Small intestine (tissue), 7 donors: Measurements from ENCODE around the gene ZNF740. TPM values are rescaled to one million over a fixed set of nuclear protein-coding genes. Genes with fewer than 3 reads are reported as not detected.
"Not testable (repeated sequence)": the region's sequence is repeated elsewhere in the genome, so short reads cannot be mapped to it uniquely, and the experiment has no call there.

Experiments used
- DNase-seq, 2 donors: peaks; one replicate each; pipeline versions ENCODE4 v3.0.0 to v3.0.0-alpha.2; 2013
- FAIRE-seq: peaks from 2 replicates; lab custom pipeline; 2012; peaks lifted over from hg19 to GRCh38; lab: Jason Lieb, UNC
- H3K27ac ChIP-seq, 3 donors: one replicate each; pipeline ENCODE4 v1.5.1; 2013; ENCODE audit warnings: low read length in 2 of 3, mild to moderate bottlenecking in 2 of 3, control low read depth in 1 of 3, inconsistent platforms in 1 of 3, low read depth in 1 of 3, moderate library complexity in 1 of 3
- H3K27me3 ChIP-seq, 3 donors: one replicate each; pipeline ENCODE4 v1.6.1; 2013; ENCODE audit warnings: low read length in 3 of 3, inconsistent platforms in 1 of 3; ENCODE audit not compliant: control insufficient read depth in 3 of 3, insufficient read depth in 3 of 3
- H3K36me3 ChIP-seq, 3 donors: one replicate each; pipeline ENCODE4 v1.6.1; 2013; ENCODE audit warnings: low read length in 3 of 3, inconsistent platforms in 1 of 3, low read depth in 1 of 3, mild to moderate bottlenecking in 1 of 3, moderate library complexity in 1 of 3; ENCODE audit not compliant: control insufficient read depth in 3 of 3, insufficient read depth in 2 of 3
- H3K4me1 ChIP-seq, 3 donors: one replicate each; pipeline ENCODE4 v1.6.1; 2013; ENCODE audit warnings: low read length in 2 of 3, inconsistent platforms in 1 of 3, low read depth in 1 of 3, mild to moderate bottlenecking in 1 of 3, moderate library complexity in 1 of 3; ENCODE audit not compliant: control insufficient read depth in 3 of 3, insufficient read depth in 2 of 3
- H3K4me3 ChIP-seq, 3 donors: one replicate each; pipeline ENCODE4 v1.5.1; 2013; ENCODE audit warnings: low read length in 3 of 3, control low read depth in 1 of 3, inconsistent platforms in 1 of 3, low read depth in 1 of 3, mild to moderate bottlenecking in 1 of 3, moderate library complexity in 1 of 3
- H3K9me3 ChIP-seq, 2 donors: one replicate each; pipeline ENCODE4 v1.6.1; 2013; ENCODE audit warnings: low read depth in 1 of 2, low read length in 1 of 2; ENCODE audit not compliant: control insufficient read depth in 2 of 2, insufficient read depth in 1 of 2
- WGBS, 3 donors: extraction: QIAGEN DNeasy Blood & Tissue Kit; methylation state at CpG; one replicate each; pipeline ENCODE4 v1.1.7; 2013; 5-methylcytosine and 5-hydroxymethylcytosine counted together
- polyA plus RNA-seq, 4 donors: library from polyadenylated mRNA; stranded (reverse) in 3 of 4; unstranded in 1 of 4; fragments of 200-250 nt in 3 of 4; fragments of 120-200 nt in 1 of 4; gene quantifications; one replicate each; pipeline versions ENCODE4 v1.2.1 to v1.2.3, GENCODE V29; 2013
- donor health status: healthy with polysubstance abuse.
- donor health status: control.
- donor health status: control.
- donor health status: Bipolar disorder and iron deficiency.
- donor health status: healthy.

ZNF740 gene
- polyA plus RNA-seq, 4 donors, result 2.9 to 23.4 (median 7.1) TPM

- H3K27me3 ChIP-seq, result no peaks in the 10 kb centered on the region
- FAIRE-seq (no peak), DNase-seq (no peak)
- no peaks in the 10 kb centered on the region for H3K9me3 ChIP-seq
- no peak overlapping the region for H3K4me3 ChIP-seq
- H3K27ac ChIP-seq, result no peak overlapping the region
- H3K4me1 ChIP-seq, result no peaks in the 10 kb centered on the region
- H3K36me3 ChIP-seq, result no peaks in the 10 kb centered on the region
- WGBS, 3 donors, result 89 to 91% (median 90%) methylated on average over 6 of the region's 6 CpGs
These were observed 29.5 kb upstream of the ZNF740 start for GRCh38 chr12:53151039-53151438.

GRCh38 chr12:53152390-53152789 is 28.1 kb upstream of the ZNF740 start:
- Histone ChIP-seq H3K4me3 (no peak overlapping the region), H3K4me1 (no peaks in the 10 kb centered on the region), H3K9me3 (no peaks in the 10 kb centered on the region), H3K27ac (no peak overlapping the region), H3K36me3 (peaks cover 0 to 4% (median 0%) of the 10 kb centered on the region in 3 donors), H3K27me3 (no peaks in the 10 kb centered on the region)
- DNase-seq, result no peak
- FAIRE-seq, result no peak

- H3K27me3 ChIP-seq, result no peaks in the 10 kb centered on the region
- WGBS, 3 donors, result 8 to 17% (median 15%) methylated on average over 13 to 14 of the region's 14 CpGs
- no peak overlapping the region for H3K27ac ChIP-seq
- FAIRE-seq (no peak), DNase-seq (peak; percentile 80 to 83)
- H3K9me3 ChIP-seq, result no peaks in the 10 kb centered on the region
- H3K36me3 ChIP-seq, result peaks cover 0 to 27% (median 0%) of the 10 kb centered on the region in 3 donors
- no peak overlapping the region for H3K4me3 ChIP-seq
- H3K4me1 ChIP-seq, result no peaks in the 10 kb centered on the region
These were observed 21.2 kb upstream of the ZNF740 start for GRCh38 chr12:53159195-53159839.

GRCh38 chr12:53160000-53160399 is 20.5 kb upstream of the ZNF740 start:
- 84 to 88% (median 88%) methylated on average over 16 of the region's 16 CpGs for WGBS, 3 donors
- Histone ChIP-seq H3K27ac (no peak overlapping the region), H3K9me3 (no peaks in the 10 kb centered on the region), H3K27me3 (no peaks in the 10 kb centered on the region), H3K4me1 (no peaks in the 10 kb centered on the region), H3K4me3 (no peak overlapping the region), H3K36me3 (peaks cover 0 to 27% (median 0%) of the 10 kb centered on the region in 3 donors)
- DNase-seq, result no peak
- no peak for FAIRE-seq

- DNase-seq, result no peak
- 79 to 89% (median 85%) methylated on average over 2 of the region's 2 CpGs for WGBS, 3 donors
- Histone ChIP-seq H3K4me1 (no peaks in the 10 kb centered on the region), H3K27me3 (no peaks in the 10 kb centered on the region), H3K36me3 (peaks cover 0 to 27% (median 0%) of the 10 kb centered on the region in 3 donors), H3K4me3 (no peak overlapping the region), H3K27ac (no peak overlapping the region), H3K9me3 (no peaks in the 10 kb centered on the region)
- no peak for FAIRE-seq
These were observed 19.8 kb upstream of the ZNF740 start for GRCh38 chr12:53160673-53161072.

GRCh38 chr12:53161119-53161911 is 19.2 kb upstream of the ZNF740 start:
- Histone ChIP-seq H3K27ac (no peak overlapping the region), H3K4me1 (no peaks in the 10 kb centered on the region), H3K36me3 (peaks cover 0 to 27% (median 0%) of the 10 kb centered on the region in 3 donors), H3K27me3 (no peaks in the 10 kb centered on the region), H3K9me3 (no peaks in the 10 kb centered on the region), H3K4me3 (no peak overlapping the region)
- no peak for DNase-seq
- FAIRE-seq, result no peak
- 71 to 89% (median 78%) methylated on average over 8 of the region's 8 CpGs for WGBS, 3 donors

GRCh38 chr12:53163008-53163407 is 17.5 kb upstream of the ZNF740 start:
- not testable (repeated sequence) for DNase-seq, H3K4me3 ChIP-seq, FAIRE-seq, H3K9me3 ChIP-seq, H3K4me1 ChIP-seq, H3K27ac ChIP-seq, H3K27me3 ChIP-seq
- 92 to 100% (median 100%) methylated on average over 2 of the region's 2 CpGs for WGBS, 3 donors
- peaks cover 0 to 22% (median 0%) of the 10 kb centered on the region in 3 donors for H3K36me3 ChIP-seq

GRCh38 chr12:53166837-53167236 is 13.7 kb upstream of the ZNF740 start:
- Histone ChIP-seq H3K4me3 (no peak overlapping the region), H3K27ac (no peak overlapping the region), H3K9me3 (no peaks in the 10 kb centered on the region), H3K27me3 (no peaks in the 10 kb centered on the region), H3K36me3 (peaks cover 0 to 24% (median 0%) of the 10 kb centered on the region in 3 donors), H3K4me1 (no peaks in the 10 kb centered on the region)
- DNase-seq (no peak), FAIRE-seq (no peak)
